IPS-20b (cell line): ENCODE measurements around the gene IL1B.

Experiments used
- H3K27ac ChIP-seq: one replicate; pipeline ENCODE4 v1.5.1; 2013; ENCODE audit warnings: low read length
- H3K27me3 ChIP-seq: 2 replicates; pipeline ENCODE4 v1.6.1; 2013; ENCODE audit warnings: mild to moderate bottlenecking, low read length, inconsistent platforms; ENCODE audit not compliant: insufficient read depth
- H3K36me3 ChIP-seq: 2 replicates; pipeline ENCODE4 v1.6.1; 2013; ENCODE audit warnings: low read depth, mild to moderate bottlenecking, inconsistent platforms, low read length, moderate library complexity; ENCODE audit not compliant: insufficient read depth
- H3K4me1 ChIP-seq: 2 replicates; pipeline ENCODE4 v1.6.1; 2013; ENCODE audit warnings: mild to moderate bottlenecking, control low read depth, inconsistent platforms, low read length, moderate library complexity; ENCODE audit not compliant: insufficient read depth
- H3K4me3 ChIP-seq: 2 replicates; pipeline ENCODE4 v1.5.1; 2013; ENCODE audit warnings: mild to moderate bottlenecking, low read length, inconsistent platforms
- H3K9ac ChIP-seq: 2 replicates; pipeline ENCODE4 v1.6.1; 2013; ENCODE audit warnings: low read depth, mild to moderate bottlenecking, inconsistent platforms, low read length, moderate library complexity
- H3K9me3 ChIP-seq: 2 replicates; pipeline ENCODE4 v1.6.1; 2013; ENCODE audit warnings: mild to moderate bottlenecking, low read depth, low read length, inconsistent platforms; ENCODE audit not compliant: insufficient read depth

The IL1B gene

GRCh38 chr2:112784199-112785189 lies 52.1 kb downstream of the IL1B start, which contains the start of gene IL1A:
IL1A (minus strand) TSS chr2:112784493; CDS start chr2:112783770, 723 bp downstream.
- Histone ChIP-seq H3K27me3 (no peaks in the 10 kb centered on the region), H3K9ac (no peak within 1 kb of the TSS), H3K9me3 (no peaks in the 10 kb centered on the region), H3K36me3 (no peaks in the 10 kb centered on the region; the same call in 1 of the 2 replicates), H3K27ac (no peak within 1 kb of the TSS), H3K4me1 (peaks cover 13% of the 10 kb centered on the region; the same call in 1 of the 2 replicates), H3K4me3 (peak within 1 kb of the TSS; percentile 47; the same call in 1 of the 2 replicates)

DNA sequence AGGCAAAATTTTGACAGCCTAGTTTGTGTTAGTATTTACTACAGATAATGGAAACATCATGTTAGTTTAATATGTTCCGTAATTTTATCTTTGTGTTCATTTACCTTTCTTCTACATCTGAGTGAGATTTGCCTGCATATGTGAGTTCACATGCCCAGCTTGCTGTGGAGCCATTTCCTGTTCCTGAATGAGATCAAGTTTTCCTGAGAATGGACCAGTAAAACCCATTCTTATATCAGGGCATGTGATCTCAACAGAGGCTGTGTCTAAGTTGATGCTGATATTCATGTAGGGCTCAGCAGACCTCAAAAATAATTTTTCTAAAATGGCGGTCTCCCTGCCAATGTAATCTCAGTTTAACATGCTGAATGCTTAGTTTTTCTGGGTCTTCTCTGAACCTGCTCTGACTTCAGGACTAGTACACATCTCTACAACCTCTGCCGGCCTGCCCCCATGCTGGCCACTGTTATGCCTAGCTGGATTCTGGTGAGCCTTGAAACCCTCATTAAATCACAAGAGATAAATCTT lies 53.3 kb downstream of the IL1B start:
- Histone ChIP-seq H3K4me3 (no peak overlapping the region), H3K9me3 (no peaks in the 10 kb centered on the region), H3K36me3 (no peaks in the 10 kb centered on the region; the same call in 1 of the 2 replicates), H3K27ac (no peak overlapping the region), H3K27me3 (no peaks in the 10 kb centered on the region), H3K9ac (no peak overlapping the region), H3K4me1 (peaks cover 13% of the 10 kb centered on the region; the same call in 1 of the 2 replicates)

GRCh38 chr2:112782234-112782799 lies 54.3 kb downstream of the IL1B start:
- no peak overlapping the region for H3K9ac ChIP-seq
- no peaks in the 10 kb centered on the region for H3K9me3 ChIP-seq
- H3K4me1 ChIP-seq = peaks cover 13% of the 10 kb centered on the region; the same call in 1 of the 2 replicates
- H3K36me3 ChIP-seq = no peaks in the 10 kb centered on the region; the same call in 1 of the 2 replicates
- H3K27ac ChIP-seq = no peak overlapping the region
- no peak overlapping the region for H3K4me3 ChIP-seq
- H3K27me3 ChIP-seq = no peaks in the 10 kb centered on the region
